PFSK-1 (cell line): Measurements from ENCODE around the gene EYA3.

Source experiments
- FOXP2 ChIP-seq: optimal IDR thresholded peaks from 2 replicates; pipeline ENCODE3; 2011; ENCODE audit warnings: borderline replicate concordance, control low read depth, inconsistent platforms; ENCODE audit not compliant: insufficient read depth; ENCODE audit errors: extremely low read length, extremely low read depth
- POLR2AphosphoS5 ChIP-seq: IDR thresholded peaks from 2 replicates; pipeline ENCODE4 v1.6.1; 2012; ENCODE audit warnings: low read depth, mild to moderate bottlenecking, control low read depth, low read length, moderate library complexity
- REST ChIP-seq, 2 experiments: IDR thresholded peaks; 2 replicates each; pipeline versions ENCODE4 v1.6.1 to v1.8.0; 2011 to 2012; ENCODE audit warnings: low read depth in 2 of 2, low read length in 2 of 2, control low read depth in 1 of 2, inconsistent platforms in 1 of 2, mild to moderate bottlenecking in 1 of 2, moderate library complexity in 1 of 2; ENCODE audit not compliant: insufficient read depth in 1 of 2
- SIN3A ChIP-seq: IDR thresholded peaks from 2 replicates; pipeline ENCODE4 v1.6.1; 2012; ENCODE audit warnings: mild to moderate bottlenecking, low read length, moderate library complexity, borderline replicate concordance; ENCODE audit not compliant: insufficient read depth
- TAF1 ChIP-seq: IDR thresholded peaks from 2 replicates; pipeline ENCODE4 v1.6.1; 2012; ENCODE audit warnings: low read length, control low read depth, borderline replicate concordance; ENCODE audit not compliant: insufficient read depth

The EYA3 gene

GRCh38 chr1:28002600-28002999 lies 85.8 kb downstream of the EYA3 start:
- TF ChIP-seq REST (IDR thresholded peaks at IDR 0.05; ENCODE audit: insufficient read depth in 1 of 2, low read depth in 2 of 2, low read length in 2 of 2) (no peak), TAF1 (no peak), SIN3A (no peak), FOXP2 (no peak), POLR2AphosphoS5 (no peak)

GRCh38 chr1:27999055-27999454 lies 89.4 kb downstream of the EYA3 start:
- TF ChIP-seq FOXP2 (no peak), POLR2AphosphoS5 (no peak), SIN3A (no peak), TAF1 (no peak), REST (IDR thresholded peaks at IDR 0.05; ENCODE audit: insufficient read depth in 1 of 2, low read depth in 2 of 2, low read length in 2 of 2) (no peak)

GRCh38 chr1:27994060-27994459 lies 94.3 kb downstream of the EYA3 start:
- TF ChIP-seq SIN3A (no peak), REST (IDR thresholded peaks at IDR 0.05; ENCODE audit: insufficient read depth in 1 of 2, low read depth in 2 of 2, low read length in 2 of 2) (no peak), FOXP2 (no peak), TAF1 (no peak), POLR2AphosphoS5 (no peak)

- TF ChIP-seq TAF1 (no peak), REST (IDR thresholded peaks at IDR 0.05; ENCODE audit: insufficient read depth in 1 of 2, low read depth in 2 of 2, low read length in 2 of 2) (no peak), POLR2AphosphoS5 (no peak), SIN3A (no peak), FOXP2 (no peak)
Observed at GRCh38 chr1:27993241-27993640, 95.2 kb downstream of the EYA3 start.

GRCh38 chr1:27992276-27992675 lies 96.1 kb downstream of the EYA3 start:
- TF ChIP-seq POLR2AphosphoS5 (no peak), FOXP2 (no peak), TAF1 (no peak)
